PC-9 (cell line): ENCODE data around the gene AP2M1. TPM values are rescaled to one million over a fixed set of nuclear protein-coding genes. Genes with fewer than 3 reads are reported as not detected.
"Not testable (repeated sequence)": the region's sequence is repeated elsewhere in the genome, so short reads cannot be mapped to it uniquely, and the experiment has no call there.

ENCODE experiments used
- BruUV-seq: library from RNA; stranded (reverse); fragments of 400-500 nt; replicated peaks from 2 replicates; lab custom pipeline; 2021; lab: Mats Ljungman, UMichigan
- CTCF ChIA-PET: fragments of 300-600 bp; sonication (Branson Sonifier 250); formaldehyde crosslinking; loops from one replicate; lab custom pipeline; 2022; ENCODE audit warnings: antibody characterized with exemption; lab: Charles Lee
- POLR2A ChIA-PET: fragments of 300-600 bp; sonication (Branson Sonifier 250); formaldehyde crosslinking; loops from one replicate; lab custom pipeline; 2022; ENCODE audit warnings: antibody characterized with exemption; ENCODE audit not compliant: unreplicated experiment; lab: Charles Lee
- DNase-seq, 2 experiments: peaks; one replicate each; pipeline versions ENCODE4 v3.0.0 to v3.0.0-alpha.2; 2015 to 2022; ENCODE audit warnings: mixed read lengths in 1 of 2
- H2AFZ ChIP-seq: fragments of 200-600 bp; sonication (generic); 2 replicates; pipeline ENCODE4 v1.8.1; 2017; ENCODE audit warnings: antibody characterized with exemption
- H3F3A ChIP-seq: fragments of 200-600 bp; sonication (generic); 2 replicates; pipeline ENCODE4 v1.8.1; 2017; ENCODE audit warnings: antibody characterized with exemption, mild to moderate bottlenecking, low read depth; ENCODE audit not compliant: insufficient read depth
- H3K27ac ChIP-seq: fragments of 200-600 bp; sonication (generic); 2 replicates; pipeline ENCODE4 v1.6.1; 2016; ENCODE audit warnings: mixed run types
- H3K27me3 ChIP-seq: fragments of 200-600 bp; sonication (generic); 2 replicates; pipeline ENCODE4 v1.6.1; 2016; ENCODE audit warnings: low read depth, mixed run types; ENCODE audit not compliant: insufficient read depth
- H3K36me3 ChIP-seq: fragments of 200-600 bp; sonication (generic); 2 replicates; pipeline ENCODE4 v1.6.1; 2016; ENCODE audit warnings: low read depth, mixed run types
- H3K4me1 ChIP-seq: fragments of 200-600 bp; sonication (generic); replicated peaks from 2 replicates; pipeline ENCODE4 v1.6.1; 2016; ENCODE audit warnings: mixed run types; ENCODE audit not compliant: insufficient read depth
- H3K4me2 ChIP-seq: fragments of 200-600 bp; sonication (generic); 2 replicates; pipeline ENCODE4 v1.6.1; 2017; ENCODE audit warnings: mixed run types
- H3K4me3 ChIP-seq: fragments of 200-600 bp; sonication (generic); 2 replicates; pipeline ENCODE4 v1.6.1; 2016; ENCODE audit warnings: mixed run types
- H3K79me2 ChIP-seq: fragments of 200-600 bp; sonication (generic); 2 replicates; pipeline ENCODE4 v1.6.1; 2017; ENCODE audit warnings: low read depth, mixed run types
- H3K9me2 ChIP-seq: fragments of 200-600 bp; sonication (generic); 2 replicates; pipeline ENCODE4 v1.8.1; 2017; ENCODE audit warnings: mild to moderate bottlenecking; ENCODE audit not compliant: insufficient read depth
- H3K9me3 ChIP-seq: fragments of 200-600 bp; sonication (generic); 2 replicates; pipeline ENCODE4 v1.8.1; 2016; ENCODE audit warnings: low read depth; ENCODE audit not compliant: insufficient read depth
- H4K20me1 ChIP-seq: fragments of 200-600 bp; sonication (generic); 2 replicates; pipeline ENCODE4 v1.8.1; 2017; ENCODE audit not compliant: insufficient read depth
- EZH2 ChIP-seq: fragments of 200-600 bp; sonication (generic); IDR thresholded peaks from 2 replicates; pipeline ENCODE4 v1.8.0; 2017; ENCODE audit warnings: antibody characterized with exemption, low read depth
- intact Hi-C: fragments of 100-400 bp; cut with micrococcal nuclease; formaldehyde crosslinking; loops from one replicate; pipeline ENCODE4 v1.10.0; 2022; ENCODE audit not compliant: unreplicated experiment
- total RNA-seq: library from RNA; stranded (reverse); gene quantifications from 2 replicates; pipeline ENCODE4 v1.2.3, GENCODE V29; 2021
- TF ChIP-seq, protein P1 (sequence below): fragments of 200-600 bp; sonication (generic); conservative IDR thresholded peaks from 2 replicates; pipeline ENCODE4 v1.6.1; 2017; ENCODE audit warnings: mixed run types, antibody characterized with exemption, mild to moderate bottlenecking, moderate library complexity

AP2M1 gene
- total RNA-seq, 1 experiment from 2014 or later, result 606 TPM

- Histone ChIP-seq H3K4me1 (peaks cover under 1% of the 10 kb centered on the region; the same call in 1 of the 2 replicates), H2AFZ (no peak overlapping the region), H3K36me3 (no peaks in the 10 kb centered on the region), H3F3A (peaks cover 47% of the 10 kb centered on the region), H4K20me1 (no peaks in the 10 kb centered on the region; the same call in 1 of the 2 replicates), H3K4me3 (no peak overlapping the region), H3K4me2 (no peak overlapping the region), H3K27ac (no peak overlapping the region), H3K79me2 (0 out of 2 replicates have a peak, but pooled peaks cover 5% of the 10 kb centered on the region), H3K27me3 (no peaks in the 10 kb centered on the region), H3K9me2 (no peaks in the 10 kb centered on the region), H3K9me3 (no peaks in the 10 kb centered on the region)
- no TSS peak for BruUV-seq
- intact Hi-C loops, result loop anchor here (10.0 kb wide), 1 partner anchor 396 kb away; no protein-coding TSS in a partner anchor
- TF ChIP-seq, protein P1, sequence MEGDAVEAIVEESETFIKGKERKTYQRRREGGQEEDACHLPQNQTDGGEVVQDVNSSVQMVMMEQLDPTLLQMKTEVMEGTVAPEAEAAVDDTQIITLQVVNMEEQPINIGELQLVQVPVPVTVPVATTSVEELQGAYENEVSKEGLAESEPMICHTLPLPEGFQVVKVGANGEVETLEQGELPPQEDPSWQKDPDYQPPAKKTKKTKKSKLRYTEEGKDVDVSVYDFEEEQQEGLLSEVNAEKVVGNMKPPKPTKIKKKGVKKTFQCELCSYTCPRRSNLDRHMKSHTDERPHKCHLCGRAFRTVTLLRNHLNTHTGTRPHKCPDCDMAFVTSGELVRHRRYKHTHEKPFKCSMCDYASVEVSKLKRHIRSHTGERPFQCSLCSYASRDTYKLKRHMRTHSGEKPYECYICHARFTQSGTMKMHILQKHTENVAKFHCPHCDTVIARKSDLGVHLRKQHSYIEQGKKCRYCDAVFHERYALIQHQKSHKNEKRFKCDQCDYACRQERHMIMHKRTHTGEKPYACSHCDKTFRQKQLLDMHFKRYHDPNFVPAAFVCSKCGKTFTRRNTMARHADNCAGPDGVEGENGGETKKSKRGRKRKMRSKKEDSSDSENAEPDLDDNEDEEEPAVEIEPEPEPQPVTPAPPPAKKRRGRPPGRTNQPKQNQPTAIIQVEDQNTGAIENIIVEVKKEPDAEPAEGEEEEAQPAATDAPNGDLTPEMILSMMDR, result no peak
- TF ChIP-seq EZH2, result no peak
- no peak for DNase-seq
- CTCF ChIA-PET, result interaction anchor here (0.6 to 0.7 kb wide), 2 partner anchors 14 to 113 kb away, joined by 4 to 8 read pairs; no protein-coding TSS in a partner anchor
- POLR2A ChIA-PET, result no interaction called here
Observed at GRCh38 chr3:184149123-184149522, 25.5 kb upstream of the AP2M1 start.

DNA sequence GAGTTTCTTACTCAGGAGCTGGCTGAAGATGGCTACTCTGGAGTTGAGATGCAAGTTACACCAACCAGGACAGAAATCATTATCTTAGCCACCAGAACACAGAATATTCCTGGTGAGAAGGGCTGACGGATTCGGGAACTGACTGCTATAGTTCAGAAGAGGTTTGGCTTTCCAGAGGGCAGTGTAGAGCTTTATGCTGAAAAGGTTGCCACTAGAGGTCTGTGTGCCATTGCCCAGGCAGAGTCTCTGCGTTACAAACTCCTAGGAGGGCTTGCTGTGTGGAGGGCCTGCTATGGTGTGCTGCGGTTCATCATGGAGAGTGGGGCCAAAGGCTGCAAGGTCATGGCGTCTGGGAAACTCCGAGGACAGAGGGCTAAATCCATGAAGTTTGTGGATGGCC lies 24.9 kb upstream of the AP2M1 start:
- H3K9me3 ChIP-seq, H4K20me1 ChIP-seq, H3K4me1 ChIP-seq, H3K4me2 ChIP-seq, BruUV-seq, H3K4me3 ChIP-seq, H3K27me3 ChIP-seq, CTCF ChIA-PET, H3K36me3 ChIP-seq, H2AFZ ChIP-seq, POLR2A ChIA-PET, H3K79me2 ChIP-seq, H3K9me2 ChIP-seq, DNase-seq, H3K27ac ChIP-seq: not testable (repeated sequence)
- intact Hi-C loops, result loop anchor here (10.0 kb wide), 1 partner anchor 395 kb away; no protein-coding TSS in a partner anchor
- H3F3A ChIP-seq, result peaks cover 50% of the 10 kb centered on the region

DNA sequence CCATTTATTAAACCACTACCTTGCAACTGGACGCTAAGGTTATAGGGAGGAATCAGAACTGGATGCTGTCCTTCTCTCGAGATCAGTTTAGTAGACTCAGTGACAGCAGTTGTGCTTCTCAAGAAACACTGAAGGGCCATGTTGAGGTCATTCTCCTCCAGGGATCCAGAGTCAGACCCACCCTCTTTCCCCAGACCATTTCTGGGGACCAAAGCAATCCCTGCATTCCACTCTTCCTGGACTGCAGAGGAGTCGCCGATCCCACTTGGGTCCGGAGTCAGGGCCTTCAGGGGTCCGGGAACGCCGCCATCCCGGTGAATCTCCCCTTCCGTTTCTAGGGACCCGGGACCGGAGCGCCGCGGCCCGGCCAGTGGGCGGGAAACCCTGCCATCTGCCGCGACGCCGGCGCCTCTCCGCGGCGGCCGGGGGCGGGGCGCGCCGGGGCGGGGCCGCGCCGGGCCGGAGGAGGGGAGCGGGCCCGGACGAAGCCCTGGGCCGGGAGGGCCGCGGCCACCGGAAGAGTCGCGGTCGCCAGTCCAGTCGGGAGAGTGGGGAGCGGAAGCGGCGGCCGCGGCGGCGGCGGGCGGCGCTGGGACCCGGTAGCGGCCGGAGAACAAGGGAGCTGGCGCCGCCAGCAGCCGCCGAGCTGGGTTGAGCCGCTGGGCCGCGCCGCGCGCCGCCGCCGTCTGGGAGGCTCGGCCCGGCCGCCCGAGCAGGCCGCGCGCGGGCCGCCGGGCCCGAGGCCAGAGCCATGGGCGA lies 19.6 kb upstream of the AP2M1 start, which contains the start of gene DVL3:
TSS of gene DVL3 (plus strand) at position 493 of the 759 bp plus-strand sequence. CDS start at position 752, 259 bp downstream.
- CTCF ChIA-PET, result interaction anchor here (0.7 to 1.0 kb wide), 4 partner anchors 34 to 260 kb away, joined by 3 to 6 read pairs (median 3); no protein-coding TSS in a partner anchor

More for the DNA sequence above, 19.6 kb upstream of the AP2M1 start, which contains the start of gene DVL3:
- peak within 1 kb of the TSS; percentile 99 for H3K4me2 ChIP-seq
- intact Hi-C loops, result loop anchor here (1.0 kb wide), 2 partner anchors 20 to 260 kb away; partner anchors contain the start of gene EIF2B5
- H3K9me2 ChIP-seq, result no peaks in the 10 kb centered on the region
- H4K20me1 ChIP-seq, result peaks cover 28% of the 10 kb centered on the region
- TF ChIP-seq, protein P1, result no peak
- TF ChIP-seq EZH2, result no peak
- peak in 1 of 2 experiments; percentile 84 for DNase-seq
- H3K79me2 ChIP-seq, result peaks cover 52% of the 10 kb centered on the region
- BruUV-seq, result no TSS peak
- POLR2A ChIA-PET, result interaction anchor here (0.7 to 1.0 kb wide), 2 partner anchors 19 to 22 kb away, joined by 13 to 28 read pairs; no protein-coding TSS in a partner anchor
- peak within 1 kb of the TSS; percentile 97 for H3K4me3 ChIP-seq
- peak within 1 kb of the TSS; percentile 63 for H3K27ac ChIP-seq
- H3F3A ChIP-seq, result peaks cover 26% of the 10 kb centered on the region
- no peaks in the 10 kb centered on the region for H3K9me3 ChIP-seq
- H3K27me3 ChIP-seq, result no peaks in the 10 kb centered on the region
- 0 out of 2 replicates have a peak, but pooled peaks cover under 1% of the 10 kb centered on the region for H3K36me3 ChIP-seq
- H2AFZ ChIP-seq, result peak within 1 kb of the TSS; percentile 91
- H3K4me1 ChIP-seq, result peaks cover 26% of the 10 kb centered on the region
